NCI-H446 treated with DMSO at 0.1 percent for 48 hours (cell line): ENCODE measurements around the gene MEGF8.

Source experiments
- DNase-seq: peaks from one replicate; lab custom pipeline; 2025; lab: John Stamatoyannopoulos, UW

Gene MEGF8

GRCh38 chr19:42287017-42287826, 38.2 kb upstream of the MEGF8 start:
- DNase-seq, result no peak

DNA sequence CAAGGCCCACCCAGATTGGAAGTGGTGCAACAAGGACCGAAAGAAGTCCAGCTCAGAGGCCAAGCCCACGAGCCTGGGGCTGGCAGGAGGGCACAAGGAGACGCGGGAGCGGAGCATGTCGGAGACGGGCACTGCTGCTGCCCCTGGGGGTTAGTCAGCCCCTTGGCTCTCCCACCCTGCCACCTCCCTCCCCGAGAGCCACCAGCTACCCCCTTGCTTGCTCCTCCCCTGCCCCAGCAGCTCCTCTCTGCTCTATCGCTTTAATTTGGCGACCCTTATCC, 37.7 kb upstream of the MEGF8 start:
- no peak for DNase-seq

- DNase-seq, result no peak
These were observed 37.0 kb upstream of the MEGF8 start for GRCh38 chr19:42288387-42288786.

- no peak for DNase-seq
These were observed 36.4 kb upstream of the MEGF8 start for GRCh38 chr19:42288881-42289555.

GRCh38 chr19:42289556-42290041, 35.8 kb upstream of the MEGF8 start:
- DNase-seq, result no peak

- no peak for DNase-seq
These were observed 35.3 kb upstream of the MEGF8 start for GRCh38 chr19:42290136-42290522.

GRCh38 chr19:42290523-42291434, 34.7 kb upstream of the MEGF8 start:
- no peak for DNase-seq

DNA sequence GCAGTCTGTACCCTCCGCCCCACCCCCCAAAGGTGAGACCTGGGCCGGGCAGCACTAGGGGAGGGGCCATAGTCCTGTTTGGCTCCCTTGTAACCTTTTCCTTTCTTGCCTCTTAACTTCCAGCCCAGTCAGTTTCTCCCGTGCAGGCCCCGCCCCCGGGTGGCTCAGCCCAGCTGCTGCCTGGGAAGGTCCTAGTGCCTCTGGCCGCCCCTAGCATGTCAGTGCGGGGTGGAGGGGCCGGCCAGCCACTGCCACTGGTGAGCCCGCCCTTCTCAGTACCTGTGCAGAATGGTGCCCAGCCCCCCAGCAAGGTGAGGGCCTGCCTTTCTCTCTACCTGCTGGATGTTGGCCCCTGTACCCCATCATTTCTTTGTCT, 34.0 kb upstream of the MEGF8 start:
- no peak for DNase-seq

DNA sequence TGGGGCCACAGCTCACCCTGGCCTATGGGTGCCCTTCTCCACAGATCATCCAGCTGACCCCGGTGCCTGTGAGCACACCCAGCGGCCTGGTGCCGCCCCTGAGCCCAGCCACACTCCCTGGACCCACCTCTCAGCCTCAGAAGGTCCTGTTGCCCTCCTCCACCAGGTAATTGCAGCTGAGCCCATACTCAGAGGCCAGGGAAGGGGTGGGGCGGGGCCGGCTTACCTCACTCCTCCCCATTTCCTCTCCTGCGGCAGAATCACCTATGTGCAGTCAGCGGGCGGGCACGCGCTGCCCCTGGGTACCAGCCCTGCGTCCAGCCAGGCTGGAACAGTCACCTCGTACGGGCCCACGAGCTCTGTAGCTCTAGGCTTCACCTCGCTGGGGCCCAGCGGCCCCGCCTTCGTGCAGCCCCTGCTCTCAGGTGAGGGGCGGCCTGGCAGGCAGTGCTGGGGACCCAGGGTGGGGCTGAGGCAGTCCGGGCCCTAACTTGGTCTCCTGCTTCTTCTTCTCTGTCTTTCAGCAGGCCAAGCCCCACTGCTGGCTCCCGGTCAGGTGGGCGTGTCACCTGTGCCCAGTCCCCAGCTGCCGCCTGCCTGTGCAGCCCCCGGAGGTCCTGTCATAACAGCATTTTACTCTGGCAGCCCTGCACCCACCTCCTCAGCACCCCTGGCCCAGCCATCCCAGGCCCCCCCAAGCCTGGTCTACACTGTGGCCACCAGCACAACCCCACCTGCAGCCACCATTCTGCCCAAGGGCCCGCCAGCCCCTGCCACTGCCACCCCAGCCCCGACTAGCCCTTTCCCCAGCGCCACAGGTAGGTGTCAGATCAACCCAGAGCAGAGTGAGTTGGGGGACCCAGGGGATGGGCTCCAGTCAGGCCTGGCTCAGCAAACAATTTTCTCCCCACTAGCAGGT, 33.1 kb upstream of the MEGF8 start:
- DNase-seq, result no peak

DNA sequence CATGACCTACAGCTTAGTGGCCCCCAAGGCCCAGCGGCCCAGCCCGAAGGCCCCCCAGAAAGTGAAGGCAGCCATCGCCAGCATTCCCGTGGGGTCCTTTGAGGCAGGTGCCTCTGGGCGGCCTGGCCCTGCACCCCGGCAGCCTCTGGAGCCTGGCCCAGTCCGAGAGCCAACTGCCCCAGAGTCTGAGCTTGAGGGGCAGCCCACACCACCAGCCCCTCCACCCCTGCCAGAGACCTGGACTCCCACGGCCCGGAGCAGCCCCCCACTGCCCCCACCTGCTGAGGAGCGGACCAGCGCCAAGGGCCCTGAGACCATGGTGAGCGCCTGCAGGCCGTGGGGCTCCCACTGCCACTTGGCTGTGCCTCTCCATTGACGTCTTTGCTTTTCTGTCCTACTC, 32.5 kb upstream of the MEGF8 start:
- DNase-seq, result no peak

GRCh38 chr19:42293540-42293939, 31.9 kb upstream of the MEGF8 start:
- DNase-seq, result no peak

DNA sequence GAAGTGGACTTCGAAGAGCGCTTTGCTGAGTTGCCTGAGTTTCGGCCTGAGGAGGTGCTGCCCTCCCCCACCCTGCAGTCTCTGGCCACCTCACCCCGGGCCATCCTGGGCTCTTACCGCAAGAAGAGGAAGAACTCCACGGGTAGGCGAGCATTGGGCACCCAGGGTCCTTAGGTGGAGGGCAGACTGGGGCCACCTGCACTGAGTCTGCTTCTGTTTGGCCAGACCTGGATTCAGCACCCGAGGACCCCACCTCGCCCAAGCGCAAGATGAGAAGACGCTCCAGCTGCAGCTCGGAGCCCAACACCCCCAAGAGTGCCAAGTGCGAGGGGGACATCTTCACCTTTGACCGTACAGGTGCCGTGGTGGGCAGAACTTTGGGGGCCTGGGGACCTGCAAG, 31.5 kb upstream of the MEGF8 start:
- DNase-seq, result no peak

DNA sequence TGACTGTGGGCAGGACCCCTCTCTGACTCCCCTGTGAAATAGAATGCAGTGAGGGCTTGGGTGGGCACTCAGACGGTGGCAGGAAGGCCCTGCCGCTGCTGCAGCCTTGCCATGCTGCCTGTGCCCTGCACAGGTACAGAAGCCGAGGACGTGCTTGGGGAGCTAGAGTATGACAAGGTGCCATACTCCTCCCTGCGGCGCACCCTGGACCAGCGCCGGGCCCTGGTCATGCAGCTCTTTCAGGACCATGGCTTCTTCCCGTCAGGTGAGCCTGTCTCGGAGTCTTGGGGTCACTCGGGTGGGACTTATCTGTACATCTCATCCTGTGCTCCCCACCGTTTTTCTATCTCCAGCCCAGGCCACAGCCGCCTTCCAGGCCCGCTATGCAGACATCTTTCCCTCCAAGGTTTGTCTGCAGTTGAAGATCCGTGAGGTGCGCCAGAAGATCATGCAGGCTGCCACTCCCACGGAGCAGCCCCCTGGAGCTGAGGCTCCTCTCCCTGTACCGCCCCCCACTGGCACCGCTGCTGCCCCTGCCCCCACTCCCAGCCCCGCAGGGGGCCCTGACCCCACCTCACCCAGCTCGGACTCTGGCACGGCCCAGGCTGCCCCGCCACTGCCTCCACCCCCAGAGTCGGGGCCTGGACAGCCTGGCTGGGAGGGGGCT, 30.8 kb upstream of the MEGF8 start:
- DNase-seq, result no peak

- DNase-seq, result no peak
These were observed 30.1 kb upstream of the MEGF8 start for GRCh38 chr19:42295342-42295741.

DNA sequence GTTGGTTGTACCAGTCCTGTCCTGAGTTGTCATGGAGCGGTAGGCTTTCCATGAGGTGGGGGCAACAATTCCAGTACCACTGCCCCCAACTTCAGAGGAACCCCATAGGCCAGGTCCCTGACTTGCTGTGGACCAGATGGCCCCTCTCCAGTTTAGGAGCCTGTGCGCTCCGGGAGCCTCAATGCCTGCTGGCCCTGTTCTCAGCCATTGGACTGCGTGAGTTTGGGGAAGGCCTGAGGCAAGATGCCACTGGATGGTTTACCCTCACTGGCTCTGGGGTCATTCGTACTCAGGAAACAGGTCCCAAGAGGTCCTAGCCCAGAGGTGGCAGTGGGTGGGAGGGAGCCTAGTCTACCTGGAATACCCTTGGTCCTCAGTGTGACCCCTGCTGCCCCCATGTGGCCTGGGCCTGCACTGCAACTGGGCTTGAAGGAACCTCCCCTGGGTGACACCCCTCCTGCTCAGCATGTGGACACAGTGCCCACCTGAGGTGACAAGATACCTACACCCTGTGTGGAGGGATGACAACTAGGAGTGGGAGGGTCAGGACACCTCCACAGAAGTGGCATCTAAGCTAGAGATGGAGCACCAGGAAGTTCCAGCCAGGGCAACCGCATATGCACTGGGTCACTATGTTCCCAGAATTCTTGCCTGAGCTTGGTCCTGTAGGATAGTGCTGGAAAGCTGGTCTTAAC, 29.5 kb upstream of the MEGF8 start:
- DNase-seq, result no peak

DNA sequence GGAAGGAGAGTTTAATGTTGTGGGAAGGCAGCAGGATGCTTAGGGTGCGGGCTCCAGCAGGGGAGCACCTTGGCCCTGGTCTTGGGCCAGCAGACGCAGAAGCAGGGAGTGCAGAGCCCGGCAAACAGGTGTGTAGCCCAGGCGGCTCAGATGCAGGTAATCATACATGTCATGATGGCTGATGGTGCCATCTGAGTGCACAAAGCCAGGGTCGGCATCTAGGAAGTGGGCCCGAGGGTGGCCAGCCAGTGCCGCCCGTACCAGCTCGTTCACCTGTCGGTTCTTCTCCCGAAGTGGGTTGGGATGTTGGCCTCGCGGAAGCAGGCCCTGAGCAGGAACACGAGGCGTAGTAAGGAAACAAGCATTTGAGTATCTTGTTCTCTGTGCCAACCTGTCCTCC, 28.4 kb upstream of the MEGF8 start:
- no peak for DNase-seq

- no peak for DNase-seq
These were observed 23.7 kb upstream of the MEGF8 start, which contains the start of gene PRR19 for GRCh38 chr19:42301646-42302203. Gene PRR19, plus strand, starts transcription at chr19:42302132. Its CDS starts 7,453 bp downstream, at chr19:42309585.

DNA sequence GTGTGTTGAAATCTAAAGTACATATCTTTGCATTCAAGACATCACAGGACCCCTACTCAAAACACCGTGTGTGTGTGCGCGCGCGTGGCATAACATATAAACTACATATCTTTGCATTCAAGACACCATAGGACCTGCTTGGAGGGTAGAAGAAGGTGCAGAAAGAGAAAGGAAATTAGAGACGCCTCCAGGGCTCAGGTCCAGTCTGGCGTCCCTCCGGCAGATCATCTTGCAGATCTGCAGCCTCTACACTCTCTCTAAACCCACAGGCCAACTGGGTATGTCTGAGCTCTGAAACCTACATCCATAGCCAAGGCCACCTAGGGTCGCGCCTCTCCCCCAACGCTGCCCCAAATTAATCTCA, 22.4 kb upstream of the MEGF8 start:
- DNase-seq, result no peak

DNA sequence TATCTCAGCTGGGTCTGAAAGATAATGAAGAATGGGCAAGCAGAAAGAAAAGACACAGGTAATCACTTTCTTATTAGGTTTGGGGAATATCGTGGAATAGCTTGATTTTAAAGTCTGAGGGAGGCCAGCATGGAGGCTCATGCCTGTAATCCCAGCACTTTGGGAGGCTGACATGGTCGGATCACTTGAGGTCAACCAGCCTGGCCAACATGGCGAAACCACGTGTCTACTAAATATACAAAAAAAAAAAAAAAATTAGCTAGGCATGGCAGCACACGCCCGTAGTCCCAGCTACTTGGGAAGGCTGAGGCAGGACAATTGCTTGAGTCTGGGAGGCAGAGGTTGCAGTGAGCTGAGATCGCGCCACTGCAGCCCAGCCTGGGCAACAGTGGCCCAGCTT, 21.6 kb upstream of the MEGF8 start:
- DNase-seq, result no peak

DNA sequence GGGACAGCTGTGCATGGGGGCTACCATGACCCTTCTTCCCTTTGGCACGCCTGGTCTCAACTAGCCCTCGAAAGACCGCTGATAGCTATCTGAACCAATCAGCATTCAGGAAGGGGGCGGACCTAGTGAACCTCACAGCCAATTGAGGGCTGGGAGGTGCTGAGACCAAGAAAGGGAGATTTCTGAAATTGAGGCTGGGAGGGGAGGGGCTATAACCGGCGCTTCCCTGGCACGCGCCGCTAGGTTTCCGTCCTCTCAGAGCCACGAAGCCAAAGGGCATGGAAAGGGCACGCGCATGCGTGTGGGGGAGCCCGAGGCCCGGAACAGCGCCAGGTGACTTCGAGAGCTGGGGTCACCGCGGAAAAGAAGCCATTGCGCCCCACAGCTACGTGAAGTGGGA, 18.8 kb upstream of the MEGF8 start:
- no peak for DNase-seq
